Choroid plexus epithelial cell (primary cell): ENCODE measurements around the gene RAPGEF5.

ENCODE experiments used
- DNase-seq: peaks from one replicate; pipeline ENCODE4 v3.0.0-alpha.2; 2010; ENCODE audit warnings: low read depth
- H3K4me3 ChIP-seq: 2 replicates; pipeline ENCODE4 v1.5.1; 2011; ENCODE audit warnings: low read depth, mild to moderate bottlenecking, control low read depth, low read length, moderate library complexity
- TF ChIP-seq, protein P1 (sequence below): conservative IDR thresholded peaks from 2 replicates; pipeline ENCODE4 v1.5.1; 2011; ENCODE audit warnings: low read depth, mild to moderate bottlenecking, control low read depth, inconsistent platforms, low read length, moderate library complexity

RAPGEF5 gene

DNA sequence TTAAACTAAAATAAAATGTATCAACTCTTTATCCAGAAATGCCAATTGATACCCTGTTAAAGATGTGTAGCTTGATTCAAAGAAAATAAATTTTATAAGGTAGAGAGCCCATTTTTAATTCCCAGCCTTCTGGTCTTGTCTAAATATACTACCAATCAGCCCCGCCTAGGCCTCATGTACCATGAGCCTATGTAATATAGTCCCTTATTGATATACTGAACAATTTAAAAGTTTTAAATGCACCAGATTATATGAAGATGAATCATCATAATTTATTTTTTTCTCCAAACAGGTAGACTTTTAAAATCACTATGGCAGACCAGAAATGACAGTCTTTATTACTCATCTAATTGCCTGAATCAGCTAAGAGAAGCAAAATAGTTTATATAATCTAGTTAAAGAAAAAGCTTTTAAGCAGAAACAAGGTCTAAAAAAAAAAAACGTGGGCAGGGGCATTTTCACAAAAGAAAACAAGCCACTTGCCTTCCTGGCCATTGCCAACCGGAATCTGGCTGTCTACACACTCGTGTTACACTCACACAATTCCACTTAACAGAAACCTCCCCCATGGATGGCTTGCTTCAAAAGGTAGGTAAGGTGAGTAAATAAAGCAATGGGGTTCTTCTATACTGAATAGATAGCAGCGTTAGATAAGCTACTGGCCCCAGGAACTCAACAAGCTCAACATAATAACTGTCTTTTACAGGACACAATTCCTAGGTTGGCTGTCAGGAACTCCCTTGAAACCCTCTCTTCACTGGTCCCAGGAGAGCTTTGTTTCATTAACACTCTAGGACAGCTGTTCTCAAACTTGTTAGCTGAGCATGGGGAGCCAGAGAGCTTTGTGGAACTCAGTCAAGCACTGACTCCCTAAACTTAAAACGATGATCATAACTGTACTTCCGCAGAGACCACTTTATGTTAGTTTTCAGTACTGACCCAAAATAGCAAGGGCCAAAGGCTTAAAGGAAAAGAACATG, 37.2 kb downstream of the RAPGEF5 start:
- TF ChIP-seq, protein P1, sequence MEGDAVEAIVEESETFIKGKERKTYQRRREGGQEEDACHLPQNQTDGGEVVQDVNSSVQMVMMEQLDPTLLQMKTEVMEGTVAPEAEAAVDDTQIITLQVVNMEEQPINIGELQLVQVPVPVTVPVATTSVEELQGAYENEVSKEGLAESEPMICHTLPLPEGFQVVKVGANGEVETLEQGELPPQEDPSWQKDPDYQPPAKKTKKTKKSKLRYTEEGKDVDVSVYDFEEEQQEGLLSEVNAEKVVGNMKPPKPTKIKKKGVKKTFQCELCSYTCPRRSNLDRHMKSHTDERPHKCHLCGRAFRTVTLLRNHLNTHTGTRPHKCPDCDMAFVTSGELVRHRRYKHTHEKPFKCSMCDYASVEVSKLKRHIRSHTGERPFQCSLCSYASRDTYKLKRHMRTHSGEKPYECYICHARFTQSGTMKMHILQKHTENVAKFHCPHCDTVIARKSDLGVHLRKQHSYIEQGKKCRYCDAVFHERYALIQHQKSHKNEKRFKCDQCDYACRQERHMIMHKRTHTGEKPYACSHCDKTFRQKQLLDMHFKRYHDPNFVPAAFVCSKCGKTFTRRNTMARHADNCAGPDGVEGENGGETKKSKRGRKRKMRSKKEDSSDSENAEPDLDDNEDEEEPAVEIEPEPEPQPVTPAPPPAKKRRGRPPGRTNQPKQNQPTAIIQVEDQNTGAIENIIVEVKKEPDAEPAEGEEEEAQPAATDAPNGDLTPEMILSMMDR, result no peak

DNA sequence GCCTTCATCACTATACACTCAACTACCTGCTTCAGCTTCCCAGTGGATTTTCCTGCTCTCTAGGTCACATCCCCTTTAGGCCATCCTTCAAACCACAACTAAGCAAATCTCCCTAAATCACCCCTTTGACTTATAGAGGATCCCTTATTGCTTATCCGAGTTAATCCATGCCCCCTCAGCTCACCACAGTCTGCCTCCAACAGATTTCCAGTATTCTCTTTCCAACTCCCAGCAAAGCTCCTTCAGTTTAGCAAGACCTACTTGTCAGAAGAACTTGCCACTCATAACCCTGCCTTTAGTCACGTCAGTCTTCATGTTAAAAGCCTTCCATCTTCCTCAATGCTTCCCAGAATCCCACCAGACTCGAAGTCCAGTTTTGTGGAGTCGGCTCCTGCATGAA, 38.6 kb downstream of the RAPGEF5 start:
- no peak for DNase-seq
- TF ChIP-seq, protein P1, result no peak
- H3K4me3 ChIP-seq, result no peak overlapping the region

More for the DNA sequence above, 37.2 kb downstream of the RAPGEF5 start:
- DNase-seq, result no peak
- no peak overlapping the region for H3K4me3 ChIP-seq

DNA sequence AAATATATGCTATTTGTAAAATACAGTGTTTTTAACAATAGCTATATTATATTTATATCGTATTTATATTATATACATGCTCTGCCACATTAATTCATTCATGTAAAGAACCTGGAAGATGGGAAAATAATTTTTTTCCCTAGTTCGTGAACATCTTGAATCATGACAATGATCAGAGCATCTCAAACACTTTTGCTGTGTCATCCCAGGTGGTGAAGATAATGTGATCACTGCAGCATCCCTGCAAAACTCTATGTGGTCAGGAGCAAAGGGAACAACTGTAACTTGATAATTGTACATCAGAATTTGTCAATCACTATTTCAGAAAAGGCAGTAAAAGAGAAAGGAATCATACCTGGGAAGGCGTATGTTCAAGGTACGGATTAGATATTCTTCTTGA, 39.3 kb downstream of the RAPGEF5 start:
- no peak overlapping the region for H3K4me3 ChIP-seq
- no peak for DNase-seq
- TF ChIP-seq, protein P1, result no peak

DNA sequence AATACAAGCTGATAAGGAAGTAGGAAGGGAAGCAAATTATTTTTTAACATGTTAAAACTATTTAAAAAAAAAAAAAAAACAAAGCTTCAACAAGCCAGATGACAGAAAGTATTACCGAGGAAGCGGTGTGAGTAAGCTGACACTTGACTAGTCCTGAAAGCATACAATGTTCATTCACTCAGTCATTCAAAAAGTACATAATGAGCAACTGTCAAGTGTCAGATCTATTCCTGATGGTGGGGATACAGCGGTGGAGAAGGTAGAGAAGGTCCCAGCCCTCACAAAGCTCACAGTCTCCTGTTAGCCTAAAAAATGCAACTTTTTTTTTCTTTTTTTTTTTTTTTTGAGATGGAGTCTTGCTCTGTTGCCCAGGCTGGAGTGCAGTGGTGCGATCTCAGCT, 40.0 kb downstream of the RAPGEF5 start:
- TF ChIP-seq, protein P1, result no peak
- DNase-seq, result no peak
- no peak overlapping the region for H3K4me3 ChIP-seq

DNA sequence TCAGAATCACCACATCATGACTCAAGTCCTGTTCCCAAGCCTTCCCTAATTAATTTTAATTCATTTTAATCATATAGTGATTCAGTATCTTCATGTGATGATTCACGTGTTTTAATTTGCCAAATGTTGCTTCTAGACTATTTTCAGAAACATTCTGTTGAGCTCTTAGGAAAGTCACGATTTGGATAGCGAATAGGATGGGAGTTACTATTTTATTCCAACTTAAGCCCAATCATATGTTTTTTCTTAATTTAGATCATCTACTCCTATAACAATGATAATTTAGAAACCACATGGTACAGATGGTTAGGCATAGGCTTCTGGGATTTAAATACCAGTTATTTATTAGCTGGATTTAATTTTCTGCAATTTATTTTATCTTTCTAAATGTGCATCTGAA, 49.1 kb downstream of the RAPGEF5 start:
- H3K4me3 ChIP-seq, result no peak overlapping the region
- TF ChIP-seq, protein P1, result no peak
- no peak for DNase-seq

DNA sequence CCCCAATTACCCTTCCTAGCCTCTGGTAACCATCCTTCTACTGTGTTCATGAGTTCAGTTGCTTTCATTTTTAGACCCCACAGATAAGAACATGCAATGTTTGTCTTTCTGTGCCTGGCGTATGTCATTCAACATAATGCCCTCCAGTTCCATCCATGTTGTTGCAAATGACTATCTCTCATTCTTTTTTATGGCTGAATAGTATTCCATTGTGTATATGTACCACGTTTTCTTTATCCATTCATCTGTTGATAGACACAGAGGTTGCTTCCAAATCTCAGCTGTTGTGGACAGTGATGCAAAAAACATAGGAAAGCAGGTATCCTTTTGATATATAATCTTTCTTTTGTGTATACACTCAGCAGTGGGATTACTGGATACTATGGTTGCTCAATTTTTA, 51.2 kb downstream of the RAPGEF5 start:
- TF ChIP-seq, protein P1, result no peak
- no peak overlapping the region for H3K4me3 ChIP-seq
- no peak for DNase-seq
